ENCODE data around the gene CSNK2B. TPM values are rescaled to one million over a fixed set of nuclear protein-coding genes. Genes with fewer than 3 reads are reported as not detected.

CSNK2B gene
- total RNA-seq, 4 donors from 2014 or later: 381 to 429 (median 403) TPM

DNA sequence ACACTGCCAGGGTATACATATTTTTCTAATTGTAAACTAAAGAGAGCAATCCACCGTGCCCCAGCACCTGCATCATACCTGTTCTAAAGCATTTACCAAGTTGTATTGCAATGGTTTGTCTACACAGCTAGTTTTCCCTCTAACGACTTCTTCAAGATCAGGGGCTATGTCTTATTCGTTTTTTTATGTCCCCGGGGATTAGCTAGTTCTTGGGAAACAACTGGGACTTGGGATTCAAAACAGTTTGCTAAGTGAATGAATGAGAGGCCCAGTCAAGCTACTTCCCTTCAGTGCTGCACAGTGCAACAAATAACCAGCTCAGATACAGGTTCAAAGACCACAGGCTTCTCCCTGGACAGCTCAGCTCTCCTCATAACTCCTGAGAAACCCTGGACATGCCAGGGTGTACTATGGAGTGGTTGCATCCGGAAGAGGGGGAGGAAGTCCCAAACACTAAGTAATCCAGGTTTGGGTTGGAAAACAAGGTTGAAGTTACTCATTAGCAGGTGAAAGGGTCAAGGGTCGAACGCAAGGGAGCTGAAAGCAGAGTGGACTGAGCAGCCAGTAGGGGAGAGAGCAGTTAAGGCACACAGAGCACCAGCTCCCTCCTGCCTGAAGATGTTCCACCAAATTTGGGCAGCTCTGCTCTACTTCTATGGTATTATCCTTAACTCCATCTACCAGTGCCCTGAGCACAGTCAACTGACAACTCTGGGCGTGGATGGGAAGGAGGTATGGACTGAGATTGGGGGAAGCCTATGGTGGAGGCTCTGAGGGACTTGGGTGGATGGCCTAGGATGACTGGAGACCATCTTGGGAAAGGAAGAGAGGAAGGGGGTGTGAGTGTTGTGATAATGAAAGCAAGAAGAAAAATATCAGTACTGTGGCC, 10.3 kb upstream of the CSNK2B start, which contains the start of gene APOM:
APOM (plus strand) TSS at position 546 of the 889 bp plus-strand sequence; CDS start at position 619, 73 bp downstream.
- peaks cover 3% of the 10 kb centered on the region for H3K36me3 ChIP-seq
- H3K4me3 ChIP-seq: no peak within 1 kb of the TSS
- peaks cover 42% of the 10 kb centered on the region for H3K4me1 ChIP-seq
- DNase-seq (ENCODE audit: low spot score in 2 of 2): no peak
- no peaks in the 10 kb centered on the region for H3K27me3 ChIP-seq
- TF ChIP-seq POLR2A (IDR thresholded peaks at IDR 0.05) (no peak), CTCF (IDR thresholded peaks at IDR 0.05) (no peak)
- no peak within 1 kb of the TSS for H3K27ac ChIP-seq
- 84% methylated on average over 8 of the region's 8 CpGs for whole genome bisulfite sequencing
- H3K9me3 ChIP-seq: no peaks in the 10 kb centered on the region

DNA sequence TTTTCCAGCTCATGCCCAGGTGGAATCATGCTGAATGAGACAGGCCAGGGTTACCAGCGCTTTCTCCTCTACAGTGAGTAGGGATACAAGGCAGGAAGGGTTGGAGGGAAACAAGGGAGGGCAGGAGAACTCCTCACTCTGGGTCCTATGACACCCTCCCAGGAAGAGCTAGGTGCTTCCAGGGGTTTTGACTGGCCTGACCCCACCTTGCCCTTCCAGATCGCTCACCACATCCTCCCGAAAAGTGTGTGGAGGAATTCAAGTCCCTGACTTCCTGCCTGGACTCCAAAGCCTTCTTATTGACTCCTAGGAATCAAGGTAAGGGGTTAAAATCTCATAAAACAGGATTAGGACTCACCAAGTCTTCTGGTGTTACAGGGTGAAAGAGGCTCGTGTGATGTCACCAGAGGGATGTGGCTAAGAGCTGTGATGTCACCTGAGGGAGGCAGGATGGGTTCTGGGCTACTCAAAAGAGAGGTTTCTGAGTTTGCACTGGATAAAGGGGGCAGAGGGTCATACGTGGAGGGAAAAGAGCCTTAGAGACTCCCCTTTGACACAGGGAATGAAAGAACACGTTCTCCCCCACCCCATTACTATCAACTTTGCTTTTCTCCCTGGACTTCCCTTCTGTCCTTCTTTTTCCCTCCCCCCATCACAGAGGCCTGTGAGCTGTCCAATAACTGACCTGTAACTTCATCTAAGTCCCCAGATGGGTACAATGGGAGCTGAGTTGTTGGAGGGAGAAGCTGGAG, 8.3 kb upstream of the CSNK2B start:
- 83% methylated on average over 6 of the region's 6 CpGs for WGBS
- Histone ChIP-seq H3K9me3 (no peaks in the 10 kb centered on the region), H3K27ac (no peak overlapping the region), H3K27me3 (no peaks in the 10 kb centered on the region), H3K36me3 (peaks cover 7% of the 10 kb centered on the region), H3K4me3 (no peak overlapping the region), H3K4me1 (peaks cover 43% of the 10 kb centered on the region)
- DNase-seq (ENCODE audit: low spot score in 2 of 2): no peak
- no peak for TF ChIP-seq POLR2A (IDR thresholded peaks at IDR 0.05)
- TF ChIP-seq EP300 (IDR thresholded peaks at IDR 0.05): no peak
- TF ChIP-seq CTCF (IDR thresholded peaks at IDR 0.05): no peak
- no peak for TF ChIP-seq POLR2AphosphoS5 (IDR thresholded peaks at IDR 0.05)

GRCh38 chr6:31658158-31658688, 7.7 kb upstream of the CSNK2B start:
- no peak overlapping the region for H3K27ac ChIP-seq
- H3K36me3 ChIP-seq: peaks cover 7% of the 10 kb centered on the region
- no peak overlapping the region for H3K4me3 ChIP-seq
- H3K27me3 ChIP-seq: no peaks in the 10 kb centered on the region
- no peak for TF ChIP-seq POLR2AphosphoS5 (IDR thresholded peaks at IDR 0.05)
- TF ChIP-seq EP300 (IDR thresholded peaks at IDR 0.05): no peak
- TF ChIP-seq POLR2A (IDR thresholded peaks at IDR 0.05): no peak
- no peak for TF ChIP-seq CTCF (IDR thresholded peaks at IDR 0.05)
- no peaks in the 10 kb centered on the region for H3K9me3 ChIP-seq
- H3K4me1 ChIP-seq: peaks cover 47% of the 10 kb centered on the region
- WGBS: 86% methylated on average over 4 of the region's 4 CpGs
- DNase-seq (ENCODE audit: low spot score in 2 of 2): no peak

DNA sequence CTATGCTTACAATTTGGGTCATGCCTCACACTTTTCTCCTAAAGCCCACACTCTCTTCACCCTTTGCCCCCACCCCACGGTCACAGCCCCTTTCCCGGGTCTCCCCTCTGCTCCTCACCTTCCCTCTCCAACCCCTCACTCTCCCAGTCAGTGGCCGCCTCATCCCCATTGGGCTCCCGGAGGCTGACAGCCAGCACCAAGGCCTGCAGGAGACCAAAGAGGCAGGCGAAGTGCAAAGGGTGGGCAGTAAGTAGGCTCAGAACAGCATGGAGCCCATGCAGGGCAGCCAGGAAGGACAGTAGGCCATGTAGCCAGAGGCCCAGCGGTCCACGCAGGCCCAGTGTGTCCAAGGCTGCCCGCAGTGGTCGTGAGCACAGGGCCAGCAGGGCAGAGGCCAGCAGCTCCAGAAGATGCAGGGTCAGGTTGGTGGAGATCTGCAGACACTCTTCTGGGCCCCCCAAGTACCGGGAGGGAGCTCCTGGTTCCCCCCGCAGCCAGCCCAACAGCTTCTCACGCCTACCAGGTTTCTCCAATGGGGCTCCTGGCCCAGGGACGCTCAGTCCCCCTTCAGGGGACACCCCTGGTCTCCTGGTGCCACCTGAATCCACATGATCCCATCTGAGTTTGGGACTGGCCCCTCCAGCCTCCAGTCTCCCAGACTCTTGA, 6.8 kb upstream of the CSNK2B start:
- Histone ChIP-seq H3K9me3 (no peaks in the 10 kb centered on the region), H3K4me3 (peak overlapping the region; percentile 65), H3K36me3 (peaks cover 7% of the 10 kb centered on the region), H3K27ac (peak overlapping the region; percentile 87), H3K4me1 (peaks cover 49% of the 10 kb centered on the region), H3K27me3 (no peaks in the 10 kb centered on the region)
- TF ChIP-seq POLR2AphosphoS5 (IDR thresholded peaks at IDR 0.05) (no peak), CTCF (IDR thresholded peaks at IDR 0.05) (no peak), EP300 (IDR thresholded peaks at IDR 0.05) (no peak), POLR2A (IDR thresholded peaks at IDR 0.05) (no peak)
- 85% methylated on average over 9 of the region's 13 CpGs for WGBS
- no peak for DNase-seq (ENCODE audit: low spot score in 2 of 2)

All from suprapubic skin (tissue), 4 donors.